ENCODE data around the gene ZNF431.
"Not testable (repeated sequence)": the region's sequence is repeated elsewhere in the genome, so short reads cannot be mapped to it uniquely, and the experiment has no call there.

ZNF431 gene

DNA sequence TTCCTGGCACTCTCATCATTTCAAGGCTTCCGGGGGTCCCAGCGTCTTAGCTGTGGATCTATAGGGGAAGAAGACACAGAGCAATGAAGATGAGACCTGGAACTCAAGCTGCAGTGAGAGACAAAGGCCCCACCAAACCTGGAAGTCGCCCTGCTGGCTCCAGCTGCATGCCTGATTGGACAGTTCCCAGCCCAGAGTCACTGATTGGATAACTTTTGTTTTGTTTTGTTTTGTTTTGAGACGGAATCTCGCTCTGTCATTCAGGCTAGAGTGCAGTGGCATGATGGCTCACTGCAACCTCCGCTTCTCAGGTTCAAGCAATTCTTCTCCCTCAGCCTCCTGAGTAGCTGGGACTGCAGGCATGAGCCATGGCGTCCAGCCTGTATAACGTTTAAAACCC is 6.4 kb upstream of the ZNF431 start:
- Histone ChIP-seq H3K4me3 (ENCODE audit: low read depth, low read length) (no peak overlapping the region), H3K36me3 (no peaks in the 10 kb centered on the region), H3K27me3 (no peaks in the 10 kb centered on the region), H3K9me3 (no peaks in the 10 kb centered on the region), H3K4me1 (no peaks in the 10 kb centered on the region)
- TF ChIP-seq, protein P1, sequence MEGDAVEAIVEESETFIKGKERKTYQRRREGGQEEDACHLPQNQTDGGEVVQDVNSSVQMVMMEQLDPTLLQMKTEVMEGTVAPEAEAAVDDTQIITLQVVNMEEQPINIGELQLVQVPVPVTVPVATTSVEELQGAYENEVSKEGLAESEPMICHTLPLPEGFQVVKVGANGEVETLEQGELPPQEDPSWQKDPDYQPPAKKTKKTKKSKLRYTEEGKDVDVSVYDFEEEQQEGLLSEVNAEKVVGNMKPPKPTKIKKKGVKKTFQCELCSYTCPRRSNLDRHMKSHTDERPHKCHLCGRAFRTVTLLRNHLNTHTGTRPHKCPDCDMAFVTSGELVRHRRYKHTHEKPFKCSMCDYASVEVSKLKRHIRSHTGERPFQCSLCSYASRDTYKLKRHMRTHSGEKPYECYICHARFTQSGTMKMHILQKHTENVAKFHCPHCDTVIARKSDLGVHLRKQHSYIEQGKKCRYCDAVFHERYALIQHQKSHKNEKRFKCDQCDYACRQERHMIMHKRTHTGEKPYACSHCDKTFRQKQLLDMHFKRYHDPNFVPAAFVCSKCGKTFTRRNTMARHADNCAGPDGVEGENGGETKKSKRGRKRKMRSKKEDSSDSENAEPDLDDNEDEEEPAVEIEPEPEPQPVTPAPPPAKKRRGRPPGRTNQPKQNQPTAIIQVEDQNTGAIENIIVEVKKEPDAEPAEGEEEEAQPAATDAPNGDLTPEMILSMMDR (IDR thresholded peaks at IDR 0.05; ENCODE audit: low read depth, low read length): no peak
- no peak for DNase-seq

DNA sequence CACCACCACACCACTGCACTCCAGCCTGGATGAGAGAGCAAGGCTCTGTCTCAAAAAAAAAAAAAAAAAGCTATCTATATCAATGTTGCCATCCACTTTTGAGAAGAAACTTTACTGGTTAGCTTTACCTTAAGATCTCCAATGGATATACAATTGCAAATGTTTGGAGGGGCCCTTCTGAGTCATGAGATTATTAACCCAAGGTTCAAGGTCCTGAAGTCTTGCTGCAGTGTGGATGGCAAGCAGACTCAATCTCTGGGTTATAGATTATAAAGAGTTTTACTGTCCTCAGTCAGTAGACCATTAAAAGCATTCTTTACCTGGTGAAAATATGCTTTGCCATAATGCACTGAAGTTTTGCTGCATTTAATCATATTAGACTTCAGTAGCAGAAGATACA is 3.7 kb upstream of the ZNF431 start:
- Histone ChIP-seq H3K27me3 (no peaks in the 10 kb centered on the region), H3K4me3 (ENCODE audit: low read depth, low read length) (no peak overlapping the region), H3K36me3 (no peaks in the 10 kb centered on the region), H3K9me3 (no peaks in the 10 kb centered on the region), H3K4me1 (no peaks in the 10 kb centered on the region)
- DNase-seq: no peak
- TF ChIP-seq, protein P1 (IDR thresholded peaks at IDR 0.05; ENCODE audit: low read depth, low read length): no peak

- not testable (repeated sequence) for H3K4me3 ChIP-seq (ENCODE audit: low read depth, low read length)
These were observed 834 bp upstream of the ZNF431 start for GRCh38 chr19:21141006-21141405.

DNA sequence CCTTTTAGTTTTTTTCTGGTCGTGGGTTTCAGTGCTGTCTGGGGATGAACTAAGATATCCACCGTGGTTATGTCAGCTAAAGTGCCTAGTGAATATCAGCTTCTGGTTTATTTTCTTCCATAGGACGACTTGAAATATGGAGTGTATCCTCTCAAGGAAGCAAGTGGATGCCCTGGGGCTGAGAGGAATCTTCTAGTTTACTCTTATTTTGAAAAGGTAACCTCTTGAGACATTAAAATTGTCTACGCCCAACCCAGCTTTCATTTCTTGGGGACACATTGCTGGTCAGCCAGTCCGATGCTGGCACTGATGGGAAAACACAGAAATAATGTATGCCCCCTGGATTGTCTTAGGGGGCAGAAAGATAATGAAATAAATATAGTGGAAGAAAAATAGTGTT is 1.6 kb downstream of the ZNF431 start:
- no peak for DNase-seq
- H3K27me3 ChIP-seq: no peaks in the 10 kb centered on the region
- H3K4me1 ChIP-seq: no peaks in the 10 kb centered on the region
- no peaks in the 10 kb centered on the region for H3K9me3 ChIP-seq
- TF ChIP-seq, protein P1 (IDR thresholded peaks at IDR 0.05; ENCODE audit: low read depth, low read length): no peak
- H3K36me3 ChIP-seq: peaks cover 30% of the 10 kb centered on the region
- H3K4me3 ChIP-seq (ENCODE audit: low read depth, low read length): no peak overlapping the region

More at GRCh38 chr19:21141006-21141405, 834 bp upstream of the ZNF431 start:
- H3K4me1 ChIP-seq, H3K27me3 ChIP-seq, DNase-seq, H3K36me3 ChIP-seq, H3K9me3 ChIP-seq: not testable (repeated sequence)

- Histone ChIP-seq H3K9me3 (no peaks in the 10 kb centered on the region), H3K27me3 (no peaks in the 10 kb centered on the region), H3K36me3 (peaks cover 32% of the 10 kb centered on the region), H3K4me1 (no peaks in the 10 kb centered on the region), H3K4me3 (ENCODE audit: low read depth, low read length) (no peak overlapping the region)
- DNase-seq: no peak
- TF ChIP-seq, protein P1 (IDR thresholded peaks at IDR 0.05; ENCODE audit: low read depth, low read length): no peak
These were observed 2.0 kb downstream of the ZNF431 start for GRCh38 chr19:21143854-21144253.

- no peak for DNase-seq
- H3K36me3 ChIP-seq: peaks cover 57% of the 10 kb centered on the region
These were observed 5.7 kb downstream of the ZNF431 start for GRCh38 chr19:21147540-21147939.

More at GRCh38 chr19:21147540-21147939, 5.7 kb downstream of the ZNF431 start:
- H3K9me3 ChIP-seq: no peaks in the 10 kb centered on the region
- H3K4me1 ChIP-seq: no peaks in the 10 kb centered on the region
- H3K4me3 ChIP-seq (ENCODE audit: low read depth, low read length): no peak overlapping the region
- TF ChIP-seq, protein P1 (IDR thresholded peaks at IDR 0.05; ENCODE audit: low read depth, low read length): no peak
- no peaks in the 10 kb centered on the region for H3K27me3 ChIP-seq

All from BE2C (cell line).